GM21423 (cell line): Measurements from ENCODE around the gene MOGAT3.

Experiments used
- ATAC-seq: cut with Tn5 transposase; IDR thresholded peaks from one replicate; pipeline ENCODE4 v1.9.1; 2021; ENCODE audit warnings: mild to moderate bottlenecking, moderate library complexity; ENCODE audit not compliant: unreplicated experiment

MOGAT3 gene

DNA sequence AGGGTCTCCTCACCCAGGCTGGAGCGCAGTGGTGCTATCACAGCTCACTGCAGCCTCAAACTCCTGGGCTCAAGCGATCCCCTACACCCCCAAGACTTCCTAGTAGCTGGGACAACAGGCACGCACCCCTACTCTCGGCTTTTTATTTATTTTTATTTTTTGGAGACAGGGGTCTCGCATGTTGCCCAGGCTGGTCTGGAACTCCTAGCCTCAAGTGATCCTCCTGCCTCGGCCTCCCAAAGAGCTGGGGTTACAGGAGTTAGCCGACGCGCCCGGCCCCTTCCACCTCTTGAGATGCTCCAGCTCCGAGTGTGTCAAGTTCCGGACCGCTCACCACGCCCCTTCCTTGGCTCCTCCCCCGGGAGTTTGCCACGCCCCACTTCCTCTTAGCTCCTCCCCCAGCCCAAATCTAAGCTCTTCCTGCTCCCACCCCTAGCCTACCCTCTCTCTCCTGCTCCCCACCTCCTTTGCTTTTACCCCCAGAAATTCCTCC, 27.0 kb downstream of the MOGAT3 start:
- no peak for ATAC-seq

DNA sequence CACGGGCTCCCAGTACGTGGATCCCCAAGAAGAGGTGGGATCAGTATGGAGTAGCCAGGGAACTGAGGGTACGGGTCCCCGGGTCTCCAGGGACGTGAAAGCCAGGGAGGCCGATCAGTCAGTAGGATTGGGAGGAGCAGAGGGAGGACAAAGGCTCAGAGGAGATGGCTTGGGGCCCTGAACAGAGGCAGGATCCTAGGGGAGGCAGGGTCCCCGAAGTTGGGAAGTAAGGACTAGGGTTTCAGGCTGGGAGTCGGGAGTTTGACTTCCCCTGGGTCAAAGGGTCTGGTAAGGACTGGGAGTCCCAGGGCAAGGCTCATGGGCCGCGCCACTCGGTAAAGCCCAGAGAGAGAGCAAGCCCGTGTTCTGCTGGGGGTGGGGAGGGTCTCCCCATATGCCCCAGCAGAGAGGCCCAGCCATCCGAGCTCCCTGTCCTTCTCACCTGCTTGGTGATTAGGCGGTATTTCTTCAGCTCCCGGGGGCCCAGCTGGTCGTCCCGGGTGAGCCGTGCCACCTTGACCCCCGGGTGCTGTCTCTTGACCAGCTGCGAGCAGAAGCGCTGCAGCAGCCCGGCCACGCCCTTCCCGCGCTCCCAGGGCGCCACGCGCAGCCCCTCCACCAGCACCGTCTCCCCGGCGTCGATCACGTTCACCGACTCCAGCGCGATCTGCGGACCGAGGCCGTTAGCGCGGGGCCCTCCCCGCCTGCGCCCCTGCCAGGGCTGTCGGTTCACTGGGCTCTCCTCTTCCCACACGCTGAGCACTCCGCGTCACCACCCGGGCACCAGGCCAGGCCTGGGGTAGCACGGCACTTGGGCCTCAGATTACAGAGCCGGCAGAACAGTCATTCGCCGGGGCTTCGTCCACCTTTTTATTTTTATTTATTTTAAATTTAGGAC, 27.7 kb downstream of the MOGAT3 start:
- ATAC-seq, result no peak

DNA sequence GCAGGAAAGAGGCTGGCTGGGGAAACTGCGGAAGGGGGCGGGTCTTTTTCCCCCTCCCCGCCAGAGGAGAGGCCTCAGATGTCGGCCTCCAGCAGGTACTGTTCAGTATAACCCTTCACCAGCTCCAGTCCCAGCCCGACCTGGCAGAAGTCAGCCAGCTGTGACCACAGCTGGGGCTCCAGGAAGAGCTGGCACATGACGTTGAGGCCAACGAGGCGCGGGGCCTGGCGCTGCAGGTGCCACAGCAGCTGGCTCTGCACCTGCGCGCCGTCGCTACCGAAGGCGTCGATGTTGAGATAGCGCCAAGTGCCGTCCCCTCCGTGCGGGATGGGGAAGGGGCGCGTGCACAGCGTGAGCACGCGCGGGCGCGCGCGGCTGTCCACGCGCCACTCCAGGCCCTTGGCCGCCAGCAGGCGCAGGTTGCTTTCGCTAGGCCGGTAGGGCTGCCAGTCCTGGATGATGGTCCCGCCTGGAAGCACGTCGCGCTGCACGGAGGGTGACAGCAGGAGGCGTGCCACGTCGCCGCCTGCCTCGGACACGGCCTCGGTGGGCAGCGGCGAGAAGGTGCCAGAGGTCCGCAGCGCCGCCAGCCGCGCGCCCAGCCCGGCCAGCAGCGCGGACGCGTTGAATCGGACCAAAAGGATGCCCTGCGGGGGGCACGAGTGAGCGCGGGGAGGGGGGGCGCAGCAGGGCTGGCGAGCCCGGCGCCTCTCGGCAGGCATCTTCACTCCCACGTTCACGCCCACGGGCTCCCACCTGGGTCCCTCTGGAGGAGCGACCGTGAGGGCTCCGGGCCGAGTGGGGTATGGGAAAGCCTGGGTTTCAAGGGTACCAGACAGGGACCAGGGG, 28.6 kb downstream of the MOGAT3 start:
- no peak for ATAC-seq

DNA sequence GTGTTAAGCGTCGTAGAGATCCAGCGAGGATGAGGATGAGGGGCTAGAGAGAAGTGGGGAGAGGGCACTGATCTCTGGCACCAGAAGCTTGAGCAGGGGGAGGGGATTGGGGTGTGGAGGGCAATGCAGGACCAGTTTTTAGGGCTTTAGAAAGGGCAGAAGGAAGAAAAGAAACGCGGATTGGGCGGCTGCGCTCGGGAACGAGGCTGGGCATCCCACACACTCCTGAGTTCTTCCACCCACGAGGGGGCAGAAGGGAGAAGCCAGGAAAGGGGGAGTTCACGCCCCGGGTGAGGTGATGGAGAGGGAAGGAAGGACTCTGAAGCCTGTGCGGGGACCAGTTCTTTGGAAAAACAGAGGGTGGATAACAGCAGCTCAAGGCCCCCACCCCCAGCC, 29.4 kb downstream of the MOGAT3 start:
- no peak for ATAC-seq

DNA sequence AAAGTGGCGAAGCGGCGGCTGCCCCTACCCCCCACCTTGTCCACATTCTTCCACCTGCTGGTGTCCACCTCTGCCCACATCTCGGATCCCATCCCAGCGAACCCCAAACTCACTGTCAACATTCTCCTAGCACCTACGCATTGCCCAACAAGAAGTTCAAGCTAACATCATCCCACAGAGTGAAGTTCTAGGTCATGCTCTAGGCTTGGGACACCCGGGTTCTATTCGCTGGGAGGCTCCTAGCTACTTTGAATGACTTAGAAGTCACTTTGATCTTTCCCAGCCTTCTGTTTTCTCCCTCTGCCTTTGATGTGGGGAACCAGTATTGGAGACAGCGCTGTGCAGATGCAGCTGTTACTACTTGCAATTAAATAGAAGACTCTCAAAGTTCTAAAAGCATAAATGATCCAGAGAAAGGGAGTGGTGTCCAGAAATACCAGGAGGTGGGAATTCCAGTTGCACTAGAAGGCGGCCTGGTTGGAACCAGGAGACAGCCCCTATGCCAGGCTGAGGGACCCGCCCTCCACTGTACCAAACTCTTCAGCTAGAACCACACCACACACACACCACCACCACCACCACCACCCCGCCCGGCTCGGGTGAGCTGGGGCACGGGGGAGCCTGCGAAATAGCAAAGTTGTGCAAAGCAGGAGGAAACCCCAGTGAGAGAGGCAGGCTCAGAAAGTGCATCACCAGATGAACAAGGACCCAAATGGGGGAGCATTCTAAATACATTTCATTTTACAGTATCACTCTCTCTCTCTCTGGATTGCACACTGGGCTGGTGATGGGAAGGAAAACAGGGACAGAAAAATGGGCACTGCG, 30.0 kb downstream of the MOGAT3 start:
- ATAC-seq, result no peak

DNA sequence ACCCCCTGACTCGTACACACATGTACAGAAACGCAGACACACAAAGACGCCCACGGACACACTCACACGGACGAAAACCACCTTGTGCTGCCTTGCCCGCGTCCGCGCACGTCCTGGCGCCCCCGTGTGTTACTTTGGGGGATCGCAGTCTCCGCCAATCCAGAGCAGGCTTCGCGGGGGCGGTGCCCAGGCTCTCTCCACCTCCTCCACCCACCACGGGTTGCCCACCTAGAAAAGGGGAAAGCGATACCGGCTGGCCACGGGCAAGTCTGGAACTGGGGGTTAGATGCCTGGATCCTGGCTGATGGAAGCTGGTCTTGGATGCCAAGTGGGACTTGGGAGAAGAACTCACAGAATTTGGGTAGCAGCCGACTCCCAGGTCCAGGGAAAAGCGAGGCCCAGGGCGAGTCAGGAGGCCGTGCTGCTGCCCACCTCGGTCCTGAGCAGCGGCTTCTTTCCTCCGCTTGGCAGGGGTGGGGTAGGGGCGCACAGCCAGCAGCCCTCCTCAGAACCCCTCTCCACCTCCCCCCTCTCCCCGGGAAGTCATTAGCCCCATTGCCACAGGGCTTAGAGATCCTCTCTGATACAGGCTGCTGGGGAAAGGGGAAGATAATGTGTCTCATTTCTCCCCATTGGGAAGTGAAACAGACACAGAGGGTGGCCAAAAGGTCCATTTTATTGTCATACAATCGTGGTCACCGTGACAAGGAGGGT, 30.8 kb downstream of the MOGAT3 start:
- no peak for ATAC-seq

DNA sequence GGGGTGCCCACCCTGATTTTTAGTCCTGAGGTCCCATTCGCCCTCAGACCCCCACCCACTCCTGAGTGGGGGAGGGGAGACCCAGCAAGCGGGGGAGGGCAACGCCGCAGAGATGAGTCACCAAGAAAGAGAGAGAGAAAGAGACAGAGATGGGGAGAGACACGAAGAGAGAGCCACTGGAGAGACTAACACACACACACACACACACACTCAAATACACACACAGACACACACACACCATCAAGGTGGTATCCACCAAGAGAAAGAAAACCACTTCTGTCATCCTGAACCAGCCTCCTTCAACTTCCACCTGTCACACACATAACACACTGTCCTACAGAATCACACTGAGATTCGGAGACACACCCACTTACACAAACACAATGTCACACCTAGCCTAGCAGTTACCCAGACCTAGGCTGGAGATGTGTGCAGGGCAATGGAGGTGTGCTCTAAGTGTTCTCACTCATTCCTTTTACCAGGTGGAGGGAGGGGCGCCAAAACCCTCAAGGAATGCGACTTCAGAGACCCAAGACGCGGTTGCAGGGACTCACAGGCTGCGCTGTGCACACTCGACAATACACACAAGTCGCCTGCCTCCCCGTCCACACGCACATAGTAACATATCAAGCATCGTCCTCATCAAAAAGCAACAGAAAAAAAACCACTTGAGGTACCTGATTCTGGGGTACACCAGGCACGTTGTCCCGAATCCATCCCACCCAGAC, 31.6 kb downstream of the MOGAT3 start:
- no peak for ATAC-seq

DNA sequence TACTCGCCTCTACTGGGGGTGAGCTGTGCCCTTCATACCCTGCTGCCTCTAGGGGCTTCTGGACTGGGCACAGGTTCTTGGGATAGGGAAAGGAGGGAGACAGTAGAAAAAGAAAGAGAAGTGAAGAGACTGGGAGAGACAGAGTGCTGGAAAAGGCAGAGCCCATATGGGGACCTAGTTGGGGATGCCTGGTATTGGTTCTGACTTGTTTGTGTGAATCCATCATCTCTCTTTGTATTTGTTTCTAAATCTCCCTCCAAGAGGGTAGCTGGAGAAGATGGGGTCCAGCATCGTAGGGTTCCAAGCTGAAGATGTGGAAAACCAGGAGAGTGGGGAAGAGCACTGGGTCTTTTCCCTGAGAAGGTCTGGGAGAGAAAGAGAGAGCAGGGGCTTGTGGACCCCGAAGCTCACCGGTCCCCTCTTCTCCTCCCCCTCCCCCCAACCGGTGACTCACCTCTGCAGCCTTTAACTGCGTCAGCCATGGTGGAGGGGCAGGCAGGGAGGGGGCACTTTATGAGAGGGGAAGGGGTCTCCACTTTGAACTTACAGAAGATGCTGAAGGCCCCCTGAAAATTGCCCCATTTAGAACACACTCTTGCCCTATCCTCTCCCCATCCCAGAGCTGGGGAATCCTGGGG, 32.3 kb downstream of the MOGAT3 start:
- no peak for ATAC-seq

DNA sequence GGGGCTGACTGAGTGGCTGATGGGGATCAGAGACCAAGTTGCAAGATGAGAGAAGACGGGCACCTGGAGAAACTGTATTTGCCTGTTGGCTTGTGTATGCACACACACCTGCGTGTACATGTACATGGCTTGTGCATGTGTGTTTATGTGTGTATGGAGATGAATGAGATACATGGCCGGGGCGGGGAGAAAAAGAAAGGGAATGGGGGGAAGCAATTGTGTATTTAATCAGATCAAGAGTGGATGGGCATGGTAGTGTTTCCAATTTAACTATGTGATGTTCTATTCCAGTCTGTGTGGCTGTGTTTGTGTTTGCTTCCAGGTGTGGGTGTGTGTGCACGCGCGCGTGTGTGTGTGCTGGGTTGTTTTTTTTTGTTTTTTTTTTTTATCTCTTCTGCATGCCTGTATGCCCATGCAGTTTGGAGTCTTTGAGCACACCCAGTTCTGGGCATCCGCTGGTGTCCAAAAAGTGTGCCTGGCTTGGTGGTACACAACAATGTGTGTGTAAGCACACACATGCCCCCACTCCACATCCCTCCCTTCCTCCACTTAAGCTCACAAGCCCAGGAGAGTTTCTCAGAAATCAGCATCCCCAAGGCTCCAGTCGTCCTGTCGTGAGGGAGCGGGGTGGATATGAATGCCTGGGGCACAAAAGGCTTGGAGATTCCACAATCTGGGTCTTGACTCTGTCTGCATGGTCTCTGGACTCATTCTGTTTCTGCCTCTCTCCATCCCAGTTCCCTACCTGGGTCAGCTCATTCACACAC, 33.0 kb downstream of the MOGAT3 start:
- ATAC-seq, result no peak

DNA sequence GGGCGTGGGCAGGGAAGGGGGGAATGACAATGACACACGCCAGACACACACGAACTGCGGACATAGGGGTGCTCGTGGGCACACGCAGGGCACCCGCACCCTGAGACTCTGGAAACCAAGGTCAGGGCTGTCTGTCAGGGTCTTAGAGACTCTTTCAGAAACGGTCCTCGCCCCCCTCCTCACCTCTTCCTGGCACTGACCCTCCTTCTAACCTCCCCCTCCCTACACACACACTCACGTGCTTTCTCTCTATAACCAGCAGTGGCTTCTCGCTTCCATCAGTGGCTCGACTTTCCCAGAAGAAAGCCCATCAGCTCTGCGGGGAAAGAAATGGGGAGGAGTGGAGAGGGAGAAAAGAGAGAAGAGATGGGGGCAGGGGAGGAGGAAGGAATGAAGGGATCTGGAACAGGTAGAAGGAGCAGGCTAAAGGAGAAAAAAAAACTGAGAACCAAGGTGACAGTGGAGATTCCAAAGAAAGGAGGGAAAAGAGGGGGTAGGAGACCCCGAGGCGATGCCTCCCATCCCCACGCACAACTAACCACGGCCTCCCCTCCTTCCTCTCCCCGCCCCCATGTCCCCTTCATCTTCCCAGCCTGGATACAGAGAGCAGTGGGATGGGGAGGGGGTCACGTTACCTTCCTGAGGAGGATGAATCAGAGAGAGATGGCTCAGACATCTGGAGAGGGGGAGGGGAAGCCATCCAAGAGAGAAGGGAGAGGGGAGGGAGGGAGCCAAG, 33.8 kb downstream of the MOGAT3 start:
- no peak for ATAC-seq

DNA sequence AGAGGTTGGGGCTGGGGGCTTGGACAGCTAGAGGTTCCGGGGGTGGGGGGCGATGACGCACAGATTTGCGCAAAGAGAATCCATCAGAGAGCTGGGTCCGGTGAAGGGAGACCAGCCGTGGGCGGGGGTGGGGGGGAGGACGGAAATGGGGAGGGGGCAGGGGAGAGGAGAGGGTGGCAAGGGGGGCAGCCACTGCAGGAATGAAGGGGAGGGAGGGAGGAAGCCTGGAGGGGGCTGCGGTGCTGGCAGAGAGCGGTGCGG, 34.3 kb downstream of the MOGAT3 start:
- no peak for ATAC-seq

DNA sequence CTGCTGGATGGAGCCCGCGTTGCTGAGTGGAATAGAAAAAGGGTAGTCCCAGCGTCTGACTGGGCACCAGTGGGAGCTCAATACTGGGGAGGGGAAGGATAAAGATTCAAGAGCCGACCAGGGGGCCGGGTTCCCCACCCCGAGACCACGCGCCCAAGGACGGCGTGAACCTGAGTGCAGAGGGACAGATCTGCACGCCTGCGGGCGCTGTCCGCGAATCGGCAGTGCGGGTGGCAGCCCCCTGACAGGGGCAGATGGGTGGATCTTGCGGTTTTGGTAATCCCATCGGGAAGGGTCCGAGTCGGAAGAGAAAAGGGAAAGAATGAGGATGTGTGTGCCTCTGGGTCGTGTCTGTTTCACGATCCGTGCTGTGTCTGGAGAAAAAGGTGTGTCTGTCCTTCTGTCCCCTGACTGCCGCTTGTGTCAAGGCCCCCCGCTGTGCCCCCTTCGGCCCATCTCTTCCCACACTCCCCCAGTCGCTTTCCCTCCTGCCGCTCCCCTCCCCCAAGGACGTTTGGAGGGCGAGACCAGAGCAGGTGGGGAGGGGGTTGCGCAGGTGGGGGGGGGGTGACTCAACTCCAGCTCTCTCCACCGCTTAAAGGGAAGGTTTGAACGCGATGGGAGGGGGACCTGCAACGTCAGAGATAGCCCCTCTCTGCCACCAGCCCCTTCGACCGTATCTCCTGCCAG, 34.7 kb downstream of the MOGAT3 start:
- ATAC-seq, result no peak

DNA sequence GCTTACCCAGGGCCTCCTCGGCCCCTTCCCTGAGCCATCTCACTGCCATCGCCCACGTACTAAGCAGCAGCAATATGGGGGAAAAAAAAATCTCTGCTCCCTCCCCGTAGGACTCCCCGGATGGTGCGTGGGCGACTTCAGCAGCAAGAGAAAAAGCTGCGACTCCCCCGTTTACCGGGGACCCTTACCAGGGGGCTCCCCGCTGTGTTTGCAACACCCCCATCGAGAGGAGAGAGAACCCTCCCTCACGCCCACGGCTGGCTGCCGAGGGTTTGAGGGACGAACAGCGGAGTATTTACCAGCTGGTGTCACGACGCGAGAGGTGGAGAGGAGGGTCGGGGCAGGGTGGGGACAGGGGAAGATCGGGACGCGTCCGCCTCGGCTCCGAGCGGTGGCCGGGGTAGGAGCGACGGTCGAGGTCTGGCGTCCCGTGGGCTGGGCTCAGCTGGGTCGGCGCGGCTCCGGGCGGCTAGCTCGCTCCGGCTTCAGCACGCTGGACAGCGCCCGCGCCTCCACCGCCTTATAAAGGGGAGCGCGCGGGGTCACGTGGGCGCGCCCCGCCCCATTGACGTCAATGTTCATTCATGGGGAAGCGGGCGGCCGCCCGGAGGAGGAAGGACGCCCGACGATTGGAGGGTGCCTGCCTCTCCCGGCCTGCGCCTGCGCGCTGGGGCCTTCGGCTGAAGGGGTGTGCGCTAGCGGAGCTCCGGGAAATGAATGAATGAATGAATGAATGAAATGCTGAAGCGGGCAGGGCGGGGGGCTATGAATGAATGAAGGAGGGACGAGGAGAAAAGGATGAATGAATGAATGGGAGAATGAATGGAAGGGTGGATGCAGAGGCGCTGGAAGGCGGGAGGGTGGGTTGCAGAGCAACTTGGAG, 35.5 kb downstream of the MOGAT3 start, which contains the start of gene VGF:
Gene VGF (minus strand): TSS at position 495 of the 883 bp plus-strand sequence. CDS start 726 bp downstream, outside the sequence.
- ATAC-seq, result peak; percentile 71

DNA sequence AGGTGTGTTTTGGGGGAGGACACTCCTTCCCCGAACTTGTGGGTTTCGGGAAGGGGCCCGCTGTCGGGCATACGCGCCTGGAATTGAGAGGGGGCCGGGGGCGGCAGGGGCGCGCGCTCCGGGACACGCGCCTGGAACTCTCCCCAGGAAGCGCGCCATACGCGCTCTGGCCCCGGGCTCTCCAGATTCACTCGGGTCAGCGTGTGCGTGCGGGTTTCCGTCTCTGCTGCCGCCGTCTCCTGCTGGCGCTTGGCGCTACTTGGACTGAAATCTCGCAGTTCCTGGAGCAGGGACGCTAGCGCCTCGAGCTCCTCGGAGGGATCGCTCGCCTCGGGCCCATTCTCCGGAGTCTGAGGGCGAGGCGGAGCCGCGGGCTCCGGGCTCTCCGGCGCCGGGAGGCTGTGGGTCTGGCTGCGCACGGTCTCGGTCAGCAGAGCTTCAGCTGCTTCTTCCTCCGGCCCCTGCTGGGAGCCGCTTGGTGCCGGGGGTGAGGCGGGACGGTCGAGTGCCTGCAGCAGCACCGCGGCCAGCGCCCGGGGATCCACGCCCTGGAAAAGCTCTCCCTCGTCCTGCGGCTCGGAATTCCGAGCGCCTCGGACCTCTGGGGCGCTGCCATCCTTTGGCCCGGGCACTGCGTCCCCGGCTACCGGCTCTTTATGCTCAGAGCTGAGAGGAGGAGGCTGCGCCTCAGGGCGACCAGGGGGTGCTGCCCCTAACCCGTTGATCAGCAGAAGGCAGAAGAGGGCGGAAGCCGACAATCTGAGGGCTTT, 36.6 kb downstream of the MOGAT3 start:
- no peak for ATAC-seq

DNA sequence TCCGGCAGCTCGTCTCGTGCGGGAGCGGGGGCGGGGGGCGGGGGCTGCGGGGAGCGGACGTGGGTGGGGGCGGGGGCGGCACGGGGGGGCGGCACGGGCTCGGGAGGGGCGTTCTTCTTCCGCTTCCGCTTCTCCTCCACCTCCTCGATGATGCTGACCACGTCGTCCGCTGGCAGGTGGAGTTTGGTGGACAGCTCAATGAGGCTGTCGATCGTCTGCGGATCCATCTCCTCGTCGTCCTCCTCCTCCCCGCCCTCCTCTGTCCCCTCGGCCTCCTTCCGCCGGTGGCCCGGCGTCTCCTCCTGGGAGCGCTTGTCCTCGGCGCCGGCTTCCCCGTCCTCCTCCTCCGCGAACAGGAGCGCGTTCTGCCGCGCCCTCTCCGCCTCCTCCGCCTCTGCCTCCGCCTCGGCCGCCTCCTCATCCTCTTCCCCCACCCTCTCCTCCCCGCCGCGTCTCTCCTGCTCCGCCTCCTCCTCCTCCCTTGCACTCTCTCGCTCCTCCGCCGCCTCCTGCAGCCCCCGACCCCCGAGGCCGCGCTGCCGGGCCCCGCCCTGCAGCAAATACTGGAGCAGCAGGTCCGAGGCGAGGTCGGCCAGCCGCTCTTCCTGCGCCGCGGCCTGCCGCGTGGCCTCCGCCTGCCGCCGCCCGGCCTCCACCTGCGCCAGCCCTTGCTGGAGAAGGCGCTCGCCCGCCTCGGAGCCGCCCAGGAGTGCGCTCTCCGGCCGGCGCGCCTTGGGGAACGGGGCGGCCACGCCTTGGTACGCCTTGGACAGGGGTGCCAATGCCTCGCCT, 37.4 kb downstream of the MOGAT3 start:
- no peak for ATAC-seq
